Keratinocyte (primary cell): ENCODE measurements around the gene TBXAS1. TPM values are rescaled to one million over a fixed set of nuclear protein-coding genes. Genes with fewer than 3 reads are reported as not detected.

ENCODE experiments used
- DNase-seq: peaks from one replicate; pipeline ENCODE4 v3.0.0-alpha.2; 2011; ENCODE audit warnings: low read depth, missing footprints, low spot score
- FAIRE-seq: peaks from 2 replicates; lab custom pipeline; 2011; peaks lifted over from hg19 to GRCh38; lab: Jason Lieb, UNC
- H2AFZ ChIP-seq: 2 replicates; pipeline ENCODE4 v1.6.0; 2012; ENCODE audit warnings: low read length, control low read depth, inconsistent platforms; ENCODE audit not compliant: control insufficient read depth
- H3K27ac ChIP-seq: 2 replicates; pipeline ENCODE4 v1.5.1; 2011; ENCODE audit warnings: low read length; ENCODE audit not compliant: control insufficient read depth, insufficient read depth
- H3K27me3 ChIP-seq: 3 replicates; pipeline ENCODE4 v1.6.0; 2011; ENCODE audit warnings: low read length; ENCODE audit not compliant: control insufficient read depth, insufficient read depth; ENCODE audit errors: extremely low read depth
- H3K36me3 ChIP-seq, 2 experiments: 2 replicates in 1 of 2; 3 replicates in 1 of 2; pipeline ENCODE4 v1.5.1; 2011; ENCODE audit warnings: low read length in 2 of 2, mild to moderate bottlenecking in 1 of 2; ENCODE audit not compliant: control insufficient read depth in 2 of 2, insufficient read depth in 2 of 2; ENCODE audit errors: extremely low read depth in 1 of 2
- H3K4me1 ChIP-seq: 3 replicates; pipeline ENCODE4 v1.5.1; 2011; ENCODE audit warnings: low read length; ENCODE audit not compliant: control insufficient read depth, insufficient read depth; ENCODE audit errors: extremely low read depth
- H3K4me2 ChIP-seq: 3 replicates; pipeline ENCODE4 v1.6.0; 2011; ENCODE audit warnings: low read depth, low read length; ENCODE audit not compliant: control insufficient read depth, insufficient read depth; ENCODE audit errors: extremely low read depth
- H3K4me3 ChIP-seq, 3 experiments: fragments of 200-600 bp in 1 of 3; sonication (generic) in 1 of 3; 2 replicates in 2 of 3; 3 replicates in 1 of 3; pipeline ENCODE4 v1.5.1; 2011 to 2016; ENCODE audit warnings: low read length in 3 of 3, mild to moderate bottlenecking in 3 of 3, control low read depth in 2 of 3, inconsistent platforms in 1 of 3, low read depth in 1 of 3, mixed read lengths in 1 of 3, mixed run types in 1 of 3, moderate library complexity in 1 of 3; ENCODE audit not compliant: control insufficient read depth in 2 of 3, insufficient read depth in 2 of 3; ENCODE audit errors: extremely low read depth in 1 of 3
- H3K79me2 ChIP-seq: 2 replicates; pipeline ENCODE4 v1.6.0; 2012; ENCODE audit warnings: low read length; ENCODE audit not compliant: control insufficient read depth, insufficient read depth
- H3K9ac ChIP-seq: 3 replicates; pipeline ENCODE4 v1.6.0; 2011; ENCODE audit warnings: low read length; ENCODE audit not compliant: control insufficient read depth, insufficient read depth; ENCODE audit errors: extremely low read depth
- H3K9me1 ChIP-seq: 3 replicates; pipeline ENCODE4 v1.6.0; 2011; ENCODE audit warnings: low read length; ENCODE audit not compliant: control insufficient read depth, insufficient read depth; ENCODE audit errors: extremely low read depth
- H3K9me3 ChIP-seq: 2 replicates; pipeline ENCODE4 v1.5.1; 2012; ENCODE audit warnings: low read depth, low read length; ENCODE audit not compliant: control insufficient read depth
- H4K20me1 ChIP-seq: 3 replicates; pipeline ENCODE4 v1.6.0; 2011; ENCODE audit warnings: low read length; ENCODE audit not compliant: control insufficient read depth, insufficient read depth; ENCODE audit errors: extremely low read depth
- CTCF ChIP-seq, 3 experiments: IDR thresholded peaks in 1 of 3; conservative IDR thresholded peaks in 1 of 3; optimal IDR thresholded peaks in 1 of 3; 2 replicates in 2 of 3; 3 replicates in 1 of 3; pipeline versions ENCODE3 to v1.5.1; 2011; ENCODE audit warnings: low read length in 3 of 3, mild to moderate bottlenecking in 3 of 3, moderate library complexity in 2 of 3, control low read depth in 1 of 3, inconsistent platforms in 1 of 3; ENCODE audit not compliant: insufficient read depth in 2 of 3; ENCODE audit errors: extremely low read depth in 1 of 3
- EZH2 ChIP-seq: IDR thresholded peaks from one replicate; pipeline ENCODE4 v1.6.1; 2012; ENCODE audit warnings: inconsistent platforms, mild to moderate bottlenecking, low read length, moderate library complexity
- dilution Hi-C: fragments of 300-500 bp; cut with MboI; formaldehyde crosslinking; loops from one replicate; pipeline ENCODE4 v1.7.0; 2020; ENCODE audit warnings: low sequenced_read_pairs; ENCODE audit not compliant: extremely low pct_ligation_motif_present
- polyA plus RNA-seq, 5 experiments: library from polyadenylated mRNA; depleted of rRNA in 3 of 5; stranded (reverse) in 3 of 5; stranded (forward) in 1 of 5; unstranded in 1 of 5; fragments of >200 nt; gene quantifications; 1 replicate in 1 of 5; 2 replicates in 3 of 5; 3 replicates in 1 of 5; pipeline versions ENCODE4 v1.2.1 to v1.2.3, GENCODE V29; 2011 to 2012; ENCODE audit warnings: missing spikeins in 2 of 5, low read depth in 1 of 5, low replicate concordance in 1 of 5

TBXAS1 gene
- polyA plus RNA-seq, 1 donor (not counting 4 experiments of a cell fraction or from before 2014, with no cell fraction given): 2.9 TPM

GRCh38 chr7:139930286-139930965, 101.4 kb downstream of the TBXAS1 start:
- dilution Hi-C loops: no loop called here
- no peak overlapping the region for H3K27ac ChIP-seq
- no peak overlapping the region for H3K9ac ChIP-seq
- no peak for DNase-seq
- H3K27me3 ChIP-seq: no peaks in the 10 kb centered on the region
- FAIRE-seq: no peak
- H3K9me1 ChIP-seq: no peaks in the 10 kb centered on the region
- H2AFZ ChIP-seq: no peak overlapping the region
- H3K79me2 ChIP-seq: no peaks in the 10 kb centered on the region
- H3K4me1 ChIP-seq: no peaks in the 10 kb centered on the region
- H3K4me3 ChIP-seq: no peak overlapping the region
- no peaks in the 10 kb centered on the region for H3K9me3 ChIP-seq
- TF ChIP-seq EZH2: no peak
- no peak for TF ChIP-seq CTCF (optimal IDR thresholded peaks at IDR 0.05 in 1 of 3, IDR thresholded peaks at IDR 0.05 in 1 of 3, conservative IDR thresholded peaks at IDR 0.05 in 1 of 3; ENCODE audit: extremely low read depth in 1 of 3, insufficient read depth in 2 of 3, low read length in 3 of 3)
- no peaks in the 10 kb centered on the region for H4K20me1 ChIP-seq
- H3K36me3 ChIP-seq: no peaks in the 10 kb centered on the region
- no peak overlapping the region for H3K4me2 ChIP-seq

DNA sequence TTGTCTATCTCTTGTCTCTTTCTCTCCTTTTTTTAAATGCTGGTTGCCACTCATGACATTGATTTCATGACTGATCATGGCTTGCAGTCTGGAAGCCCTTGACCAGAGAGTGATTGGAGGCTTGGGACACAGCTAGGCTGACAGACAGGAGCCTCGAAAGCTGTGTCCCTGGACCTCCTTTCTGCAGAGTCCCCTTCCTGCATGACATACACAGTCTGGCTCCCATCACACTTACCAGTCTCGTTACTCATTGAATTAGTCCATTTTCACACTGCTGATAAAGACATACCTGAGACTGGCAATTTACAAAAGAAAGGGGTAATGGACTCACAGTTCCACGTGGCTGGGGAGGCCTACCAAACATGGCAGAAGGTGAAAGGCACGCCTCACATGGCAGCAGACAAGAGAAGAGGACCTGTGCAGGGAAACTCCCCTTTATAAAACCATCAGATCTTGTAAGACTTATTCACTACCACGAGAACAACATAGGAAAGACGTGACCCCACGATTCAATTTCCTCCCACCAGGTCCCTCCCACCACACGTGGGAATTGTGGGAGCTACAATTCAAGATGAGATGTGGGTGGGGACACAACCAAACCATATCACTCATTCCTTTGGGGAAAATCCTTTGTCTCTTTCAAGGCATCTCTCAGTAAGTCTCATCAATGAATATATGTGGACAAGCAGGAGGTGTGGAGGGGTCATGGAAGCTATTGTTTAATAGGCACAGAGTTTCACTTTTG, 102.3 kb downstream of the TBXAS1 start:
- Histone ChIP-seq H3K9me1 (no peaks in the 10 kb centered on the region), H3K36me3 (no peaks in the 10 kb centered on the region), H3K9me3 (no peaks in the 10 kb centered on the region), H3K79me2 (no peaks in the 10 kb centered on the region), H3K27ac (no peak overlapping the region), H3K27me3 (no peaks in the 10 kb centered on the region), H3K4me1 (no peaks in the 10 kb centered on the region), H3K9ac (no peak overlapping the region), H3K4me3 (no peak overlapping the region), H3K4me2 (no peak overlapping the region), H2AFZ (no peak overlapping the region), H4K20me1 (no peaks in the 10 kb centered on the region)
- no peak for TF ChIP-seq CTCF (optimal IDR thresholded peaks at IDR 0.05 in 1 of 3, IDR thresholded peaks at IDR 0.05 in 1 of 3, conservative IDR thresholded peaks at IDR 0.05 in 1 of 3; ENCODE audit: extremely low read depth in 1 of 3, insufficient read depth in 2 of 3, low read length in 3 of 3)
- TF ChIP-seq EZH2: no peak
- FAIRE-seq (no peak), DNase-seq (no peak)
- dilution Hi-C loops: no loop called here
